GM18526 (cell line): ENCODE data around the gene OR56A1.

Source experiments
- POLR2A ChIP-seq: IDR thresholded peaks from 3 replicates; pipeline ENCODE4 v1.6.1; 2011; ENCODE audit not compliant: insufficient read length; ENCODE audit errors: extremely low read depth

Gene OR56A1, protein sequence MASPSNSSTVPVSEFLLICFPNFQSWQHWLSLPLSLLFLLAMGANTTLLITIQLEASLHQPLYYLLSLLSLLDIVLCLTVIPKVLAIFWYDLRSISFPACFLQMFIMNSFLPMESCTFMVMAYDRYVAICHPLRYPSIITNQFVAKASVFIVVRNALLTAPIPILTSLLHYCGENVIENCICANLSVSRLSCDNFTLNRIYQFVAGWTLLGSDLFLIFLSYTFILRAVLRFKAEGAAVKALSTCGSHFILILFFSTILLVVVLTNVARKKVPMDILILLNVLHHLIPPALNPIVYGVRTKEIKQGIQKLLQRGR

DNA sequence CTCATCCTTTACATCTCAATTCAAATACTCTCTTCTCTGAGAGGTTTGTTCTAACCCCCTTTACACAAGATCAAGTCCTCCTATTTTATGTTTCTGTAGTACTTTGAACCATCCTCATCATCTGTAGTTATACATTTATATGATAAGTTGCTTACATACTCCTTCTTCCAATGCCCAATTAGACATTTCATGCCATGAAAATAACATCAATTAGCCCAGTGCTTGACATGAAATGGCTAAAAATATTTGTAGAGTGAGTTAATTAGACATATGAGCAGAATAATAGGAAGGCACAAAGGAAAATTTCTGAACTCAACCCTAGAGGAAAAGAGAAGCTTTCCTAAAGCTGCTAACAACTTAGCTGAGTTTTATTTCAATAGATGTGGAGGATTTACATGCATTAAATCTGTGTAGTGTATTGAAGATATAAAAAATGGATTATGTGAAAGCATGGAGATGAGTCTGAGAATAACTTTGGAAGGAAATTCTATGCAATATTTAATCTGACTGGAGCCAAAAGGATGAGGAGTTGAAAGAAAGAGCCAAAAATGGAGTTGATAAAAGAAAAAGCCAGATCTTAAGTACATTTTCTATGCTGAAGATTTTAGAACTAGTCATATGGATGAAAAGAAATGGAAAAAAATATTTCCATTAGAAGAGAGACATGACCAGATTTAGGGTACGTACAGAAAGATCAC is at the start of gene OR56A1:
Gene OR56A1 (minus strand): TSS at position 51 of the 698 bp plus-strand sequence. CDS start 3,066 bp downstream, outside the sequence.
- no peak for TF ChIP-seq POLR2A

DNA sequence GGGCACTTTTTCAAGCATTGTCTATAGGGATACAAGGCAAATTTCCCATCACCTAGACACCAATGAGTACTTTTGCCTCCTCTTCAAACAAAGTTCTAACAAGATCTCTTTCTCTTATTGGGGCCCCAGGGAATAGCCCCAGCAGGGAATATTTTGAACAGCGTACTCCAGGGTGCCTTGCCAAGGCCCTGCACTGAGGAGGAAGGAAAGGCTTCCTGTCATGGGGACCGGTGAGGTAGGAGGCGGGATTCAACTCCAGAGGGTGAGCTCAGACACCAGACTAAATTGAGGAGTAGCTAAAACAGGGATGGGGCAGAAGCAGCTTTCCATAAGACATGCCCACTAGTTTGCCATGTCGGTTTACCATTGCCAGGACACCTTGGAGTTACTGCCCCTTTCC is 48.9 kb upstream of the OR56A1 start:
- no peak for TF ChIP-seq POLR2A

DNA sequence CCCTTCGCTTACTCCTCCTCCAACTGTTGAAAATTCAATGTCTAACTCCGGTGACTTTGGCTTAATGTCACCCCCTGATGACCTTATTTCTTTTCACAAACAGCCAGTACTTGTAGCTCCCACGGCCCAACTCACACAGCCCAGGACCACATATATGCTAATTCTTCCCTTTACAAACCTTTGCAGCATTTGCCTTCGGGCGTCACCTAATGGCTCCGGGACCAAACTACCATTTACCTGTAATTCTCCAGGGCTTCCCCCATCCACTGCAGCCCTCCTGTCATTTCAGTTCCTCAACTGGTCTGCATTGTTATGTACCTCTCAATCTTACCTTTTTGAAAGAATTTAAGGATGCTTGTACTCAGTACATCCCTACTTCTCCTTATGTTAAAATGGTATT is 47.2 kb upstream of the OR56A1 start:
- no peak for TF ChIP-seq POLR2A

DNA sequence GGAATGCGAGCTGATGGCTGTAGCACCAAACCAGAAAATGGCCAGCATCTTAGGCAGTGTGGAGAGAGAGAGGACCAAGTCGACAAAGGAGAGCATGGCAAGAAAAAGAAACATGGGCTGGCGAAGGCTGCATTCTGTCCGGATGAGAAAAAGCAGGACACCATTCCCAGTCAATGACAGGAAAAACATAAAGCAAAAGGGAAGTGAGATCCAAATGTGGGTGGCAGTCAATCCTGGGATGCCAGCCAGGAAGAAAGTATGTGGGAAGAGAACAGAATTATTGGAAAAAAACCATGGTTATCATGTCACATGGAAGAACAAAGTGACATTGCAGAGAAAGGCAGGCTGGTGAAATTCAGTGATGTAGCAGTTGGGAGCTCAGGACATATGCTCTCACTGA is 36.9 kb upstream of the OR56A1 start:
- no peak for TF ChIP-seq POLR2A

DNA sequence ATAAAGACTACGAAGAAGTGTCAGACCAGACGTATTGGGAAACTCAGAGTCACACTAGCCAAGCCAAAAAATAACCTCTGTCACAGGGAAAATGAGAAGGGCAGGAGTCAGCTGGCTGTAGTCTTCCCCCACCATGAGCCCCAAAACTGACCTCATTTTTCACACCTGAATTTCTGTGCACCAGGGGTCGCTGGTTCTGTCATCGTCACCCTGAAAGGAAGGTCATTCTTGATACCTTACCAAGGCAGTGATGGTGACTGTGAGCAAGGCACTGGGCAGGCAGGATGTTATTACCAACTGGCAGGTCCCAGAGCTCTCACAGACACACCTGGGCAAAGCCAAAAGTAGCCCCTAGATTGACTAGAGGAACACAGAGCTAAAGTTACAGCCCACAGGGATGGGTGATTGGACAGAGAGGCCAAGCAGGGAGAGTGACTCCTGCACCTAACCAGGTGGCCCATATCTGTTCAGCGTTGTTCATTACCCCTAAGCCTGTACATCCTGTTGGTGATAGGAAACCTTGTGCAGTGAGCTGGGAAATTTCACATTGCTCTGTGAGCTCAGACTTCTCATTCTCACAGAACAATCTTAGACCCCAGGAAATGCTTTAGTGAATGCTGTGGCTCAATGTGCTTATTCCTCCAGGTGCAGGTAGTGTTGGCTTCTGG is 32.3 kb upstream of the OR56A1 start:
- no peak for TF ChIP-seq POLR2A

DNA sequence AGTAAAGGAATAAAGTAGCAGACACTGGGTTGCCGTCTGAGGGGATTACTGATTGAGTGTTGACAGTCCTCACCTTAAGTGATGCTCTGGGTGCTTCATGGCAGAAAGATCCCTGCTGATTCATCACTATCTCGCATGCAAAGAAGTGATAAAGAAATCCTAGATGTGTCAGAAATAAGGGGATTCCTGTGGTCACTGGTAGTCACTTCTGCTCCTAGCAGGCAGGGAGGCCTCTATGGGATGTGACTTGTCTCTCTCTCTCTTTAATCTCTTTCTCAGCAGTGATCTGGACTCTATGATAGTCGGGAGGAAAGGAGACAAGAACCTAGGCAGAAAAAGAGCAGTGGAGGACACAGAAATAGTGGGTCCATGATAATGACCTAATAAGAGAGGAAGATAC is 30.9 kb upstream of the OR56A1 start:
- TF ChIP-seq POLR2A = no peak

DNA sequence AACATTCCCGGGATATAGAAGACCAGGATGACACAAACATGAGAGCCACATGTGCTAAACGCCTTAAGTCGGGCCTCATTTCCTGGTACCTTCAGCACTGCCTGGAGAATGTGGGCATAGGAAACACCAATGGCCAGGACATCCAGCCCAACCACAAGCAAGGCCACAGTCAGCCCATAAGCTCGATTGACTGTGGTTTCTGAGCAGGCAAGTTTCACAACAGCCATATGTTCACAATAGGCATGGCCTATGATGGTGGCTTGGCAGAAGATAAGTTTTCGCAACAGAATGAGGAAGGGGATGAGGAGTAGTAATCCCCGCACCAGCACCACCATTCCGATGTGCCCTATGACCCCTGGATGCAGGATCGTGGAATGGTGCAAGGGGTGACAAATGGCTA is 26.9 kb upstream of the OR56A1 start:
- no peak for TF ChIP-seq POLR2A

DNA sequence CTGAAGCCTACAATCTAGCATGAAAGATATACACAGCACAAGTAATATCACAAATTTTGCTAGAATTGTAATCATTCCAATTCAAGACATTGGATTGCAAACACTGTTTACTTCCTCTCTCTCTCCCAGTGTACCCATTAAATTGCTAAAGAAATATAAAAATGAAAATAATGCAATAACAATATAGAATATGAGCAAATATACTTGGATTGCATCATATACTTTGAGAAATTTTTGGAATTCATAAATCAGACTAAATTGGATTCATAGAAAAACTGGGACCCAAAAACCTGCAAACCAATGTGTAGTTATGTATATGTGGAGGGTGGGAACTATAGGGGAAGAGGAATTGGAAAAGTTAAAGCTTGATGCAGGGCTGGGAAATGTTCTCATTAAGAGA is 25.0 kb upstream of the OR56A1 start:
- no peak for TF ChIP-seq POLR2A

DNA sequence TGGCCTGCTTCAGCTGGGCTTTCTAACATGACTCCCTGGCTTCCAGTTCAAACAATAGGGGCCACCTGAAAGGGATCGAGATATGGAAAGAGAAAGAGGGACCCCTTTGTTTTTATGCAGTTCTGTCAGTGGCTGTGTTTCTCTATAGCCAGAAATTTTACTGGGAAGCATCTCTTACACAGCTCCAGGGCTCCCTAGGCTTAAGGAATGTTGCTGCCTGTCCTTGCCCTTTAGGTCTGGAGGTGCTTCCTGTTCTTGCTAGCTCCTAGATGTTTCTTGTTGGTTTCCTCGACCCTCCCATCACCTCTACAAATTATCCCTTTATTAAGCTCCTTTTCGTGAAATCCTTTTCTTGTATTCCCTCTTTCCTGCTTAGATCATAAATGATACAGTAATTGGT is 21.8 kb upstream of the OR56A1 start:
- no peak for TF ChIP-seq POLR2A

DNA sequence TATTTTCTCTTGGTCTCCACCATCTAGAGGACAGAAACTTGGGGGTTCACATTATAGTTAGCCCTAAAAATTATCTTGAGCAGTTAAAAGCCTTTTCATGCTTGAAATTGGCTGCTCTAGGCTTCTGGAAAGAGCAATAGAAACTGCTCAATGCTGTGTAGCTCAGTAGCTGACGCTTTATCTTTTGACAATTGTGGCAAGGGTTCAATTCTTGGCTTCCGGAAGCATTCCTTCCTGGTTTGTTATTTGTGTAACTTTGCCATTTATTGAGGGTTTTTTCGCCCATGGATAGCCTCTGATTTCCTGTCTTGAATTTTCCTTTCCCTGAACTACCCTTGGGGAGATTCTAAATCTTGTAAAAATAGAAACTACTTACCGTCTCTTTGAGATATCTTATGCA is 10.3 kb upstream of the OR56A1 start:
- TF ChIP-seq POLR2A = no peak

DNA sequence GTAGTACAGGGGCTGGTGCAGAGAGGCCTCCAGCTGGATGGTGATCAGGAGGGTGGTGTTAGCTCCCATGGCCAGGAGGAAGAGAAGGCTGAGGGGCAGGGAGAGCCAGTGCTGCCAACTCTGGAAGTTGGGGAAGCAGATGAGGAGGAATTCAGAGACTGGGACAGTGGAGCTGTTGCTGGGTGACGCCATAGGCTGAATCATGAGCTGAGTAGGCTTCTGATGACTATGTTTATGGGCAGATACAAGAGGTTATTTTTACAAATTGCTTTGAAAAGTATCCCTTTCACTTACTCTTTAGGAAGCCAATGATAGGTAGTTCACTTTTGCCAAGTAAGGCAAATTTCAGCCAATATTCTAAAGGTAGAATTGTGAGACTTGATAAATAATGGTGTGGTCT is 3.1 kb downstream of the OR56A1 start:
- no peak for TF ChIP-seq POLR2A

DNA sequence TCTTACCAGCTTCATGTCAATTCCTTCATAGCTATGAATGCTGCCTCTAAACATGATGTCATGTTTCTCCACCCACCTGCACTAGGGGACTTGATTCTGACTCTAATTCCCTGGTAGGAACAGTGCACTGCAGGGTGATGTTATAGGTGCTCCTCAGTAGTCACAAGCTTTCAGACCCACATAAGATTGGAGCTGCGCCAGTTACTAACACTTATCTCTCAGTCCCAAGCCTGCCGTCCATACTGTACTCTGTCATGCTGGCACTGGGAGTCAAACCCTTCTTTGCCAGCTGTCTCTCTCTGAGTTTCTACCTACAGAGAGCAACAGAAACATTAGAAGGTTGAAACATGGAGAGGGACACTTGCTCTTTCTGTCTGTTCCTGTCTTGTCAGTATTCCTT is 5.5 kb downstream of the OR56A1 start:
- no peak for TF ChIP-seq POLR2A

DNA sequence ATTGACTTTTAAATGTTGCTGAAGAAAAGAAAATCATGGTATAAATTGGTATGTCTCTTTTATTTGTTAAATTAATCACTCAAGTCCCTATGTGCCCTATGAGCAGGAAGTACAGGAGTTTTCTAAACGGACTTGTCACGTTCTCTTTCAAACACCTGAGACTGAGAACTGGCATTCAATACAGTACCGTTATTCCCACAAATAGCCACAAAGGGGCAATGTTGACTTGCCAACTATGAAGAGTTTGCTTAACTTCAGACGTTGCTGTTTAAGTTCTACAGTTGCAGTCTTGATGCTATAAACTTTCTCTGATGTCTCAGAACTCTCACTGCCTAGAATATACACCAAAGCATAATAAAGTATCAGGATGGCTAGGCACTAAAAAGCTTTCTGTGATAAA is 7.6 kb downstream of the OR56A1 start:
- TF ChIP-seq POLR2A = no peak

DNA sequence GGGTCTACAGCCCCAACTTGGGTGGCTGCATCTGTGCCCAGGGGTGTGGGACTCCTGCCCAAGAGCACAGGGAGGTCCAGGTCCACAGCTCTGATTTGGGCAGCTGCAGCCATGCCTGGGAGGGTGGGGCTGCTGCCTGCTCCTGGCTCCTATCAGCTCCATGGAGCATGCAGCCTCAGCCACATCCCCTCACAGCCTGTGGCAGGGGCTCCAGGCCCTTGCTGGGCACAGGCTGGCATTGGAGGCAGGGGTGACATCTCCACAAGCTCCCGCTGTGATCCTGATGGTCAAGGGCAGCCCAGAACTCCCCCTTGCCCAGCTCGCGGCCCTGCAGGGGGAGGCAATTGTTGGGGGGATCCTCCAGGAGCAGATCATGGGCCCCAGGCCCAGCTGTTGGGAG is 17.5 kb downstream of the OR56A1 start:
- no peak for TF ChIP-seq POLR2A

DNA sequence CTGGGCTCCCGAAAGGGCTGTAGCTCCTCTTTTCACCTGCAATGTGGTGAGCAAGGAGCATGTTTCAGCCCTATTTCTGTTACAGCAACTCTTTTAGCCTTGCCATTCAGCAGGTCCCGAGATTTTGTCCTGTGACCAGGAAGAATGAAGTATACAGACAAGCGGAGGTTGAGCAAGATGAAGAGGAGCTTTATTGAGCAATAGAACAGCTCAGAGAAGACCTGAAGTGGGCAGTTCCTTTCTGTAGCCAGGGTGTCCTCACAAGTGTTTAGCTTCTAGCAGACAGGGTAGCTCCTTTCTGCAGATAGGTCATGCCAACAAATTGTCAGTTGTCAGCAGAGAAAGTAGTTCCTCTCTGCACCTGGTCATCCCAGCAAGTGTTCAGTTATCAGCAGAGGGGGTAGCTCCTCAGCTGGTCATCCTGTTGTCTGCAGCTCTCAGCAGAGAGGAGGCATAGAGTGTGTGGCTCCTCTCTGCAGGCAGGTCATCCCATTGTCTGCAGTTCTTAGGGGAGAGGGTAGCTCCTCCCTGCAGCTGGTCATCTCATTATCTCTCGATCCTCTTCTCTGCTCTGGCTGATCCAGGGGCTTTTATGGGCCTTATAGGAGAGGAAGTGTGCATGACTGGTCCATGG is 18.4 kb downstream of the OR56A1 start:
- TF ChIP-seq POLR2A = no peak

DNA sequence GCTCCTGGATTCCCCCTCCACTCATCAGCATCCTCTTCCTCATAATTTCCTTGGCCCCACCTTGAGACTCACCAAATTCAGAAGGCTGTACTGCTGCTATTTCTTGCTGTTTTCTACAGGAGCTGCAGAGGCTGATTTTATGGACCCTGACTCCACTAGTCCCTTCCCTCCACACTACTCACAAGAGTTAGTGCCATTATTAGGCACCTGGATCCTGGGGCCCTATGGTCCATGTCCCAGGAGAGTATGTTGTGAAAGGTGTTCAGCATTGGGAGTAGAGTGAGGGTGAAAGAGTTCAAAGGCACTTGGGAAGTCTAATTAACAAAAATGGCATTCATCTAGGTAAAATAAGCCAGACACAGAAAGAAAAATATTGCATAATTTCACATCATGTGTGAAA is 23.7 kb downstream of the OR56A1 start, which contains the start of gene OR56A4:
Gene OR56A4 (minus strand): TSS at position 101 of the 400 bp plus-strand sequence. CDS start 3,954 bp downstream, outside the sequence.
- no peak for TF ChIP-seq POLR2A
